Fibroblast of mammary gland (primary cell): Measurements from ENCODE around the gene FAM114A1.
A peak's percentile ranks its signal among the peaks of the same experiment; 100 is the strongest.
"Not testable (repeated sequence)": the region's sequence is repeated elsewhere in the genome, so short reads cannot be mapped to it uniquely, and the experiment has no call there.

Source experiments
- DNase-seq: peaks from one replicate; pipeline ENCODE4 v3.0.0-alpha.2; 2010; ENCODE audit warnings: low read depth
- H3K4me3 ChIP-seq: 2 replicates; pipeline ENCODE4 v1.5.1; 2011; ENCODE audit warnings: low read depth, mild to moderate bottlenecking, low read length, moderate library complexity; ENCODE audit not compliant: control insufficient read depth
- CTCF ChIP-seq: conservative IDR thresholded peaks from 2 replicates; pipeline ENCODE4 v1.5.1; 2011; ENCODE audit warnings: low read depth, low read length, inconsistent platforms; ENCODE audit not compliant: control insufficient read depth, insufficient read depth

Gene FAM114A1

GRCh38 chr4:38931125-38931524 lies 63.5 kb downstream of the FAM114A1 start:
- no peak for TF ChIP-seq CTCF

GRCh38 chr4:38935391-38936073 lies 67.9 kb downstream of the FAM114A1 start:
- DNase-seq = no peak
- no peak overlapping the region for H3K4me3 ChIP-seq
- TF ChIP-seq CTCF = no peak

More at GRCh38 chr4:38931125-38931524, 63.5 kb downstream of the FAM114A1 start:
- no peak overlapping the region for H3K4me3 ChIP-seq
- DNase-seq = no peak

- no peak for TF ChIP-seq CTCF
- no peak for DNase-seq
- no peak overlapping the region for H3K4me3 ChIP-seq
Measured at GRCh38 chr4:38939165-38939564, 71.6 kb downstream of the FAM114A1 start.

- no peak overlapping the region for H3K4me3 ChIP-seq
- no peak for DNase-seq
- no peak for TF ChIP-seq CTCF
Measured at GRCh38 chr4:38940476-38940875, 72.9 kb downstream of the FAM114A1 start.

- H3K4me3 ChIP-seq = not testable (repeated sequence)
- DNase-seq = peak; percentile 71
Measured at GRCh38 chr4:38941906-38942305, 74.3 kb downstream of the FAM114A1 start.

- no peak for DNase-seq
- no peak overlapping the region for H3K4me3 ChIP-seq
- TF ChIP-seq CTCF = no peak
Measured at GRCh38 chr4:38943343-38943742, 75.7 kb downstream of the FAM114A1 start.

GRCh38 chr4:38944440-38944839 lies 76.8 kb downstream of the FAM114A1 start:
- no peak for TF ChIP-seq CTCF
- no peak for DNase-seq

More at GRCh38 chr4:38944440-38944839, 76.8 kb downstream of the FAM114A1 start:
- H3K4me3 ChIP-seq = no peak overlapping the region
